Uterus (tissue), 2 donors: ENCODE data around the gene BMP2K.

ENCODE experiments used
- CTCF ChIP-seq, 4 experiments: fragments of 200-600 bp in 2 of 4; fragments of 450-650 bp in 2 of 4; sonication (generic) in 2 of 4; IDR thresholded peaks; one replicate each; pipeline ENCODE4 v1.5.1; 2016 to 2019; ENCODE audit warnings: antibody characterized with exemption in 4 of 4, mild to moderate bottlenecking in 2 of 4, moderate library complexity in 1 of 4
- POLR2A ChIP-seq, 2 donors: fragments of 450-650 bp; IDR thresholded peaks; one replicate each; pipeline ENCODE4 v1.6.1; 2016; ENCODE audit warnings: antibody characterized with exemption in 2 of 2, mild to moderate bottlenecking in 1 of 2, moderate library complexity in 1 of 2

GRCh38 chr4:78899302-78899701 lies 123.2 kb downstream of the BMP2K start:
- TF ChIP-seq CTCF (IDR thresholded peaks at IDR 0.05) (no peak), POLR2A (IDR thresholded peaks at IDR 0.05) (no peak)
